ENCODE results near the gene RNF224. TPM values are rescaled to one million over a fixed set of nuclear protein-coding genes. Genes with fewer than 3 reads are reported as not detected.

RNF224 gene
- total and polyA plus RNA-seq, 10 of the 15 experiments (the other 5 are each of a cell fraction or from before 2014, with no cell fraction given), result not detected

GRCh38 chr9:137211532-137211931 is 15.8 kb upstream of the RNF224 start:
- no peaks in the 10 kb centered on the region for H3K9me3 ChIP-seq (replicated peaks; ENCODE audit: control insufficient read depth, insufficient read depth, low read length)
- BruUV-seq (replicated peaks), result no TSS peak
- in situ Hi-C loops (cut with MboI), result no loop called here
- peaks cover 0 to 4% of the 10 kb centered on the region in 2 experiments; a peak in 3 of 4 replicates for H3K36me3 ChIP-seq (ENCODE audit: control insufficient read depth in 2 of 2, insufficient read depth in 2 of 2, low read length in 1 of 2)
- FAIRE-seq (no peak), ATAC-seq (no peak), DNase-seq (ENCODE audit: low read depth, low spot score) (no peak)
- ChIA-PET CTCF (no interaction called here), RAD21 (ENCODE audit: unreplicated experiment) (interaction anchor here (1.0 kb wide), 1 partner anchor 12 kb away, joined by 4 read pairs; no protein-coding TSS in a partner anchor), POLR2A (no interaction called here), SMC1A (ENCODE audit: uncharacterized antibody, unreplicated experiment) (no interaction called here)
- H4K20me1 ChIP-seq (ENCODE audit: control insufficient read depth, insufficient read depth), result no peaks in the 10 kb centered on the region
- H3K4me2 ChIP-seq (ENCODE audit: control insufficient read depth, insufficient read depth), result no peak overlapping the region
- no peaks in the 10 kb centered on the region for H3K27me3 ChIP-seq (replicated peaks in 1 of 2; ENCODE audit: control insufficient read depth in 2 of 2, insufficient read depth in 2 of 2, low read length in 1 of 2)
- no peak overlapping the region for H3K9ac ChIP-seq (ENCODE audit: control insufficient read depth, insufficient read depth, low read length)
- H2AFZ ChIP-seq (ENCODE audit: control insufficient read depth, low read depth, low read length), result no peak overlapping the region
- TF ChIP-seq, protein P1, sequence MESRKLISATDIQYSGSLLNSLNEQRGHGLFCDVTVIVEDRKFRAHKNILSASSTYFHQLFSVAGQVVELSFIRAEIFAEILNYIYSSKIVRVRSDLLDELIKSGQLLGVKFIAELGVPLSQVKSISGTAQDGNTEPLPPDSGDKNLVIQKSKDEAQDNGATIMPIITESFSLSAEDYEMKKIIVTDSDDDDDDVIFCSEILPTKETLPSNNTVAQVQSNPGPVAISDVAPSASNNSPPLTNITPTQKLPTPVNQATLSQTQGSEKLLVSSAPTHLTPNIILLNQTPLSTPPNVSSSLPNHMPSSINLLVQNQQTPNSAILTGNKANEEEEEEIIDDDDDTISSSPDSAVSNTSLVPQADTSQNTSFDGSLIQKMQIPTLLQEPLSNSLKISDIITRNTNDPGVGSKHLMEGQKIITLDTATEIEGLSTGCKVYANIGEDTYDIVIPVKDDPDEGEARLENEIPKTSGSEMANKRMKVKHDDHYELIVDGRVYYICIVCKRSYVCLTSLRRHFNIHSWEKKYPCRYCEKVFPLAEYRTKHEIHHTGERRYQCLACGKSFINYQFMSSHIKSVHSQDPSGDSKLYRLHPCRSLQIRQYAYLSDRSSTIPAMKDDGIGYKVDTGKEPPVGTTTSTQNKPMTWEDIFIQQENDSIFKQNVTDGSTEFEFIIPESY (IDR thresholded peaks at IDR 0.05), result no peak
- no peak for TF ChIP-seq SREBF2 (IDR thresholded peaks at IDR 0.05; ENCODE audit: low read length)
- no peak for TF ChIP-seq ETV6 (conservative IDR thresholded peaks at IDR 0.05 in 1 of 2, IDR thresholded peaks at IDR 0.05 in 1 of 2; ENCODE audit: borderline replicate concordance in 1 of 2, low read depth in 1 of 2)
- TF ChIP-seq POLR2A (IDR thresholded peaks at IDR 0.05; ENCODE audit: low read depth, low read length), result peak; percentile 56; the same call in 1 of the 2 replicates
- WGBS (ENCODE audit: insufficient coverage, insufficient replicate concordance, low lambda C conversion rate, missing lambda C conversion rate), result 86% methylated on average over 13 of the region's 13 CpGs
- H3K79me2 ChIP-seq (ENCODE audit: control insufficient read depth, insufficient read depth, low read length), result peaks cover 9% of the 10 kb centered on the region
- intact Hi-C loops (cut with micrococcal nuclease; ENCODE audit: unreplicated experiment), result no loop called here
- H3K27ac ChIP-seq (ENCODE audit: control insufficient read depth, insufficient read depth), result no peak overlapping the region
- H3K4me3 ChIP-seq, result no peak overlapping the region
- H3K4me1 ChIP-seq (ENCODE audit: control insufficient read depth, insufficient read depth, low read length), result peaks cover 5% of the 10 kb centered on the region

DNA sequence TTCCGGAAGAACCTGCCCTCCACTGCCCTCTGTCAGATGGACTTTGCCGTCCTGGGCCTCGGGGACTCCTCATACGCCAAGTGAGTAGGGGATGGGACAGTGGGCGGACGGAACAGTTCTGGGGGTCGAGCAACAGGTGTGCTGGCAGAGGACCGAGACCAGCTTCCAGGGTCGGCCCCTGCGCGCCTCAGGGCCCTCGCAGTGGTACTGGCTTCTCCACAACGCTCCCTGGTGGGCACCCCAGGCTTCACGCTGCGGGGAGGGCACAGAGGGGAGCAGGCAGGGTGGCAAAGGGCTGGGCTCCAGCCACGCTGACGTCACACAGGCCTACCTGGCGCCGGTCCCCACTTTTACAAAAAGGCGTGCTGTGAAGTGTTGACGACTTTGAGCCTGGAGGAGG is 14.8 kb upstream of the RNF224 start:
- ChIA-PET CTCF (no interaction called here), POLR2A (interaction anchor here (0.5 kb wide), 1 partner anchor 80 kb away, joined by 3 read pairs; no protein-coding TSS in a partner anchor), RAD21 (ENCODE audit: unreplicated experiment) (interaction anchor here (1.0 kb wide), 1 partner anchor 11 kb away, joined by 4 read pairs; no protein-coding TSS in a partner anchor), SMC1A (ENCODE audit: uncharacterized antibody, unreplicated experiment) (no interaction called here)
- peaks cover 0 to 4% of the 10 kb centered on the region in 2 experiments; a peak in 3 of 4 replicates for H3K36me3 ChIP-seq (ENCODE audit: control insufficient read depth in 2 of 2, insufficient read depth in 2 of 2, low read length in 1 of 2)
- H4K20me1 ChIP-seq (ENCODE audit: control insufficient read depth, insufficient read depth), result no peaks in the 10 kb centered on the region
- H3K27me3 ChIP-seq (replicated peaks in 1 of 2; ENCODE audit: control insufficient read depth in 2 of 2, insufficient read depth in 2 of 2, low read length in 1 of 2), result no peaks in the 10 kb centered on the region
- no peak overlapping the region for H3K9ac ChIP-seq (ENCODE audit: control insufficient read depth, insufficient read depth, low read length)
- 95% methylated on average over 21 of the region's 21 CpGs for WGBS (ENCODE audit: insufficient coverage, insufficient replicate concordance, low lambda C conversion rate, missing lambda C conversion rate)
- DNase-seq (ENCODE audit: low read depth, low spot score) (no peak), FAIRE-seq (no peak), ATAC-seq (peak; percentile 29; the same call in 2 of the 3 replicates)
- no peaks in the 10 kb centered on the region for H3K4me1 ChIP-seq (ENCODE audit: control insufficient read depth, insufficient read depth, low read length)
- H3K27ac ChIP-seq (ENCODE audit: control insufficient read depth, insufficient read depth), result no peak overlapping the region
- H3K4me3 ChIP-seq, result no peak overlapping the region
- no peak overlapping the region for H2AFZ ChIP-seq (ENCODE audit: control insufficient read depth, low read depth, low read length)
- intact Hi-C loops (cut with micrococcal nuclease; ENCODE audit: unreplicated experiment) (no loop called here), in situ Hi-C loops (cut with MboI) (no loop called here)
- no peak overlapping the region for H3K4me2 ChIP-seq (ENCODE audit: control insufficient read depth, insufficient read depth)
- H3K9me3 ChIP-seq (replicated peaks; ENCODE audit: control insufficient read depth, insufficient read depth, low read length), result no peaks in the 10 kb centered on the region
- no TSS peak for BruUV-seq (replicated peaks)
- no peaks in the 10 kb centered on the region; the same call in 1 of the 2 replicates for H3K79me2 ChIP-seq (ENCODE audit: control insufficient read depth, insufficient read depth, low read length)
- TF ChIP-seq FOS (IDR thresholded peaks at IDR 0.05; ENCODE audit: borderline replicate concordance, extremely low read depth, insufficient read length) (no peak), NFYB (IDR thresholded peaks at IDR 0.05; ENCODE audit: insufficient read depth, low read depth, low read length) (no peak), MEF2A (IDR thresholded peaks at IDR 0.05; ENCODE audit: insufficient read depth, low read depth, low read length) (no peak), MTA2 (IDR thresholded peaks at IDR 0.05; ENCODE audit: low read depth) (no peak), MYB (IDR thresholded peaks at IDR 0.05; ENCODE audit: borderline replicate concordance, low read depth, low read length) (no peak), FOXK2 (IDR thresholded peaks at IDR 0.05) (no peak), ZBTB11 (CRISPR knock-in tag; IDR thresholded peaks at IDR 0.05) (no peak)

Measured in GM12878 (cell line).